NCI-H2171 (cell line): ENCODE data around the gene CGB2.
A peak's percentile ranks its signal among the peaks of the same experiment; 100 is the strongest.
"Not testable (repeated sequence)": the region's sequence is repeated elsewhere in the genome, so short reads cannot be mapped to it uniquely, and the experiment has no call there.

Source experiments
- DNase-seq: peaks from one replicate; lab custom pipeline; 2025; lab: John Stamatoyannopoulos, UW

Gene CGB2

GRCh38 chr19:49010453-49010852 is 21.2 kb upstream of the CGB2 start:
- no peak for DNase-seq

- no peak for DNase-seq
Measured at GRCh38 chr19:49011194-49011593, 20.5 kb upstream of the CGB2 start.

- no peak for DNase-seq
Measured at GRCh38 chr19:49014123-49014869, 17.4 kb upstream of the CGB2 start.

GRCh38 chr19:49014870-49015255 is 16.8 kb upstream of the CGB2 start:
- no peak for DNase-seq

GRCh38 chr19:49016067-49016839 is 15.4 kb upstream of the CGB2 start:
- DNase-seq = no peak

- no peak for DNase-seq
Measured at GRCh38 chr19:49017041-49017665, 14.5 kb upstream of the CGB2 start, which contains the start of gene LHB. LHB (minus strand) TSS chr19:49017091; CDS start chr19:49017081, 10 bp downstream.

GRCh38 chr19:49017666-49018351 is 13.9 kb upstream of the CGB2 start:
- peak; percentile 62 for DNase-seq

- not testable (repeated sequence) for DNase-seq
Measured at GRCh38 chr19:49018388-49019241, 13.1 kb upstream of the CGB2 start.

- peak; percentile 46 for DNase-seq
Measured at GRCh38 chr19:49019242-49019932, 12.3 kb upstream of the CGB2 start.

GRCh38 chr19:49020342-49020741 is 11.3 kb upstream of the CGB2 start:
- no peak for DNase-seq

GRCh38 chr19:49020931-49021895 is 10.5 kb upstream of the CGB2 start:
- no peak for DNase-seq

GRCh38 chr19:49022116-49022515 is 9.6 kb upstream of the CGB2 start:
- DNase-seq = no peak

- not testable (repeated sequence) for DNase-seq
Measured at GRCh38 chr19:49024233-49024632, 7.5 kb upstream of the CGB2 start, which contains the start of gene CGB3. CGB3 (minus strand) TSS chr19:49024333; CDS start chr19:49023971, 362 bp downstream.

- not testable (repeated sequence) for DNase-seq
Measured at GRCh38 chr19:49025088-49025487, 6.6 kb upstream of the CGB2 start.

- DNase-seq = not testable (repeated sequence)
Measured at GRCh38 chr19:49025599-49025998, 6.1 kb upstream of the CGB2 start.

- DNase-seq = not testable (repeated sequence)
Measured at GRCh38 chr19:49028686-49029085, 3.0 kb upstream of the CGB2 start.

GRCh38 chr19:49029749-49030148 is 1.9 kb upstream of the CGB2 start:
- DNase-seq = not testable (repeated sequence)

GRCh38 chr19:49030323-49030722 is 1.4 kb upstream of the CGB2 start:
- DNase-seq = not testable (repeated sequence)

GRCh38 chr19:49036815-49037214 is 5.1 kb downstream of the CGB2 start, which contains the start of gene CGB1:
CGB1 (minus strand) TSS chr19:49036895; CDS start chr19:49036711, 184 bp downstream.
- peak; percentile 36 for DNase-seq
